ENCODE data around the gene SOCS2. TPM values are rescaled to one million over a fixed set of nuclear protein-coding genes. Genes with fewer than 3 reads are reported as not detected.

SOCS2 gene
- total and polyA plus RNA-seq, 10 of the 15 experiments (the other 5 are each of a cell fraction or from before 2014, with no cell fraction given): 2.6 to 12.0 (median 7.2) TPM

GRCh38 chr12:93550748-93551611 lies 21.5 kb upstream of the SOCS2 start:
- Histone ChIP-seq H2AFZ (ENCODE audit: control insufficient read depth, low read depth, low read length) (no peak overlapping the region), H3K4me1 (ENCODE audit: control insufficient read depth, insufficient read depth, low read length) (no peaks in the 10 kb centered on the region), H3K27me3 (replicated peaks in 1 of 2; ENCODE audit: control insufficient read depth in 2 of 2, insufficient read depth in 2 of 2, low read length in 1 of 2) (no peaks in the 10 kb centered on the region), H3K36me3 (ENCODE audit: control insufficient read depth in 2 of 2, insufficient read depth in 2 of 2, low read length in 1 of 2) (no peaks in the 10 kb centered on the region), H3K9me3 (replicated peaks; ENCODE audit: control insufficient read depth, insufficient read depth, low read length) (no peaks in the 10 kb centered on the region), H3K27ac (ENCODE audit: control insufficient read depth, insufficient read depth) (no peak overlapping the region), H3K9ac (ENCODE audit: control insufficient read depth, insufficient read depth, low read length) (no peak overlapping the region), H4K20me1 (ENCODE audit: control insufficient read depth, insufficient read depth) (no peaks in the 10 kb centered on the region), H3K4me3 (no peak overlapping the region), H3K79me2 (ENCODE audit: control insufficient read depth, insufficient read depth, low read length) (no peaks in the 10 kb centered on the region), H3K4me2 (ENCODE audit: control insufficient read depth, insufficient read depth) (no peak overlapping the region)
- ChIA-PET POLR2A (no interaction called here), CTCF (interaction anchor here (1.8 kb wide), 1 partner anchor 8 kb away, joined by 4 read pairs; no protein-coding TSS in a partner anchor), RAD21 (ENCODE audit: unreplicated experiment) (no interaction called here), SMC1A (ENCODE audit: uncharacterized antibody, unreplicated experiment) (no interaction called here)
- DNase-seq (ENCODE audit: low read depth, low spot score) (no peak), FAIRE-seq (no peak), ATAC-seq (no peak)
- in situ Hi-C loops (cut with MboI) (no loop called here), intact Hi-C loops (cut with micrococcal nuclease; ENCODE audit: unreplicated experiment) (no loop called here)
- no peak for TF ChIP-seq POLR2AphosphoS2 (IDR thresholded peaks at IDR 0.05; ENCODE audit: low read depth, low read length)
- no peak for TF ChIP-seq NRF1 (conservative IDR thresholded peaks at IDR 0.05; ENCODE audit: low read depth, low read length)
- no peak for TF ChIP-seq JUNB (IDR thresholded peaks at IDR 0.05)
- no peak for TF ChIP-seq ZNF622 (IDR thresholded peaks at IDR 0.05)
- TF ChIP-seq SMARCA5 (IDR thresholded peaks at IDR 0.05): no peak
- no TSS peak for BruUV-seq (replicated peaks)
- WGBS (ENCODE audit: insufficient coverage, insufficient replicate concordance, low lambda C conversion rate, missing lambda C conversion rate): 41% methylated on average over 11 of the region's 11 CpGs

DNA sequence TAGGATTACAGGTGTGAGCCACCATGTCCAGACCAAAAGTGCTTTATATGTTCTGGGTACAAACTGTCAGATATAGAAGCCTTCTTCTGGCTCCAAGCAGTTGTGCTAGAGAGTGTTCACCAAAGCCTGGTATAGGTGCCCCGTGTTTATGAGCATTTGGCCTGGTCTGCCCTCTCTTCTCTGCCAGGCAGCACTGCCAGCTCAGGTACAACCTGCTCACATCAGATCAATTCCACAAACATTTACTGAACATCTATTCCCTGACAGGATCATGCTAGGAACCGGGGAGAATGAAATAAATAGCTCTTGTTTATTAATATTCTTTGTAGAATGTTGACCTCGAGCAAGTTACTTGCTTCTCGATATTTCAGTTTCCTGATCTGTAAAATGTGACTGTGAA lies 20.0 kb upstream of the SOCS2 start:
- no peaks in the 10 kb centered on the region for H3K4me1 ChIP-seq (ENCODE audit: control insufficient read depth, insufficient read depth, low read length)
- no peak for TF ChIP-seq MYC (IDR thresholded peaks at IDR 0.05; ENCODE audit: insufficient read depth, insufficient read length, insufficient replicate concordance, low read length, severe bottlenecking)
- TF ChIP-seq, protein P1, sequence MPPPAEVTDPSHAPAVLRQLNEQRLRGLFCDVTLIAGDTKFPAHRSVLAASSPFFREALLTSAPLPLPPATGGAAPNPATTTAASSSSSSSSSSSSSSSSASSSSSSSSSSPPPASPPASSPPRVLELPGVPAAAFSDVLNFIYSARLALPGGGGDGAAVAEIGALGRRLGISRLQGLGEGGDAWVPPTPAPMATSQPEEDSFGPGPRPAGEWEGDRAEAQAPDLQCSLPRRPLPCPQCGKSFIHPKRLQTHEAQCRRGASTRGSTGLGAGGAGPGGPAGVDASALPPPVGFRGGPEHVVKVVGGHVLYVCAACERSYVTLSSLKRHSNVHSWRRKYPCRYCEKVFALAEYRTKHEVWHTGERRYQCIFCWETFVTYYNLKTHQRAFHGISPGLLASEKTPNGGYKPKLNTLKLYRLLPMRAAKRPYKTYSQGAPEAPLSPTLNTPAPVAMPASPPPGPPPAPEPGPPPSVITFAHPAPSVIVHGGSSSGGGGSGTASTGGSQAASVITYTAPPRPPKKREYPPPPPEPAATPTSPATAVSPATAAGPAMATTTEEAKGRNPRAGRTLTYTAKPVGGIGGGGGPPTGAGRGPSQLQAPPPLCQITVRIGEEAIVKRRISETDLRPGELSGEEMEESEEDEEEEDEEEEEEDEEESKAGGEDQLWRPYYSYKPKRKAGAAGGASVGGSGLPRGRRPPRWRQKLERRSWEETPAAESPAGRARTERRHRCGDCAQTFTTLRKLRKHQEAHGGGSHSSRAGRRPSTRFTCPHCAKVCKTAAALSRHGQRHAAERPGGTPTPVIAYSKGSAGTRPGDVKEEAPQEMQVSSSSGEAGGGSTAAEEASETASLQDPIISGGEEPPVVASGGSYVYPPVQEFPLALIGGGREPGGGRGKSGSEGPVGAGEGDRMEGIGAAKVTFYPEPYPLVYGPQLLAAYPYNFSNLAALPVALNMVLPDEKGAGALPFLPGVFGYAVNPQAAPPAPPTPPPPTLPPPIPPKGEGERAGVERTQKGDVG (CRISPR knock-in tag; IDR thresholded peaks at IDR 0.05): no peak
- TF ChIP-seq WRNIP1 (IDR thresholded peaks at IDR 0.05; ENCODE audit: borderline replicate concordance, low read depth, low read length): no peak
- no peak overlapping the region for H3K4me3 ChIP-seq
- in situ Hi-C loops (cut with MboI): no loop called here
- no TSS peak for BruUV-seq (replicated peaks)
- no peak for DNase-seq (ENCODE audit: low read depth, low spot score)
- POLR2A ChIA-PET: no interaction called here
- intact Hi-C loops (cut with micrococcal nuclease; ENCODE audit: unreplicated experiment): no loop called here
- WGBS (ENCODE audit: insufficient coverage, insufficient replicate concordance, low lambda C conversion rate, missing lambda C conversion rate): 72% methylated on average over 4 of the region's 4 CpGs
- no peaks in the 10 kb centered on the region for H4K20me1 ChIP-seq (ENCODE audit: control insufficient read depth, insufficient read depth)
- no peaks in the 10 kb centered on the region for H3K36me3 ChIP-seq (ENCODE audit: control insufficient read depth in 2 of 2, insufficient read depth in 2 of 2, low read length in 1 of 2)
- no peak overlapping the region for H3K27ac ChIP-seq (ENCODE audit: control insufficient read depth, insufficient read depth)
- H3K27me3 ChIP-seq (replicated peaks in 1 of 2; ENCODE audit: control insufficient read depth in 2 of 2, insufficient read depth in 2 of 2, low read length in 1 of 2): no peaks in the 10 kb centered on the region
- RAD21 ChIA-PET (ENCODE audit: unreplicated experiment): no interaction called here
- no peak overlapping the region for H3K9ac ChIP-seq (ENCODE audit: control insufficient read depth, insufficient read depth, low read length)
- H3K79me2 ChIP-seq (ENCODE audit: control insufficient read depth, insufficient read depth, low read length): no peaks in the 10 kb centered on the region
- no peak for FAIRE-seq
- no peak overlapping the region for H2AFZ ChIP-seq (ENCODE audit: control insufficient read depth, low read depth, low read length)
- CTCF ChIA-PET: interaction anchor here (1.0 to 1.8 kb wide), 4 partner anchors 10 to 549 kb away, joined by 3 to 5 read pairs (median 4); no protein-coding TSS in a partner anchor
- no peak overlapping the region for H3K4me2 ChIP-seq (ENCODE audit: control insufficient read depth, insufficient read depth)
- no peaks in the 10 kb centered on the region for H3K9me3 ChIP-seq (replicated peaks; ENCODE audit: control insufficient read depth, insufficient read depth, low read length)
- ATAC-seq: no peak
- SMC1A ChIA-PET (ENCODE audit: uncharacterized antibody, unreplicated experiment): interaction anchor here (1.1 kb wide), 1 partner anchor 15 kb away, joined by 3 read pairs; no protein-coding TSS in a partner anchor

Measured in GM12878 (cell line).